ENCODE data around the gene ACE2. TPM values are rescaled to one million over a fixed set of nuclear protein-coding genes. Genes with fewer than 3 reads are reported as not detected.

ACE2 gene
- total and polyA plus RNA-seq, 2 of the 8 experiments (the other 6 are each of a cell fraction or from before 2014, with no cell fraction given) = 0.06 TPM; not detected in 1

- no peaks in the 10 kb centered on the region for H3K36me3 ChIP-seq (ENCODE audit: control insufficient read depth in 2 of 4, insufficient read depth in 4 of 4, low read length in 3 of 4)
- TF ChIP-seq SP4 (IDR thresholded peaks at IDR 0.05; ENCODE audit: low read length) (no peak), CTCF (IDR thresholded peaks at IDR 0.05; ENCODE audit: control extremely low read depth in 1 of 3, insufficient read depth in 1 of 3, low read depth in 1 of 3, low read length in 3 of 3) (peak in 1 of 3 experiments; percentile 19; a peak in 1 of 4 replicates), RBBP5 (IDR thresholded peaks at IDR 0.05; ENCODE audit: borderline replicate concordance, low read depth, low read length) (no peak), MAX (IDR thresholded peaks at IDR 0.05) (no peak)
- no peaks in the 10 kb centered on the region for H3K79me1 ChIP-seq (ENCODE audit: low read depth, low read length)
- no peak overlapping the region for H4K91ac ChIP-seq (replicated peaks; ENCODE audit: insufficient read length, low read length)
- CTCF ChIA-PET (ENCODE audit: partially characterized antibody) = interaction anchor here (0.6 to 2.4 kb wide), 3 partner anchors 13 to 1297 kb away, joined by 3 to 10 read pairs (median 4); no protein-coding TSS in a partner anchor
- no peak overlapping the region for H3K27ac ChIP-seq (ENCODE audit: low read depth, low read length)
- POLR2A ChIA-PET (ENCODE audit: partially characterized antibody) = no interaction called here
- H4K8ac ChIP-seq (ENCODE audit: extremely low read depth, insufficient read depth, low read length) = no peak overlapping the region
- 69% methylated on average over 1 of the region's 1 CpG; no CpG with 5 or more reads in 1 of the 2 experiments for WGBS, 2 experiments (ENCODE audit: extremely low coverage in 1 of 2, insufficient coverage in 1 of 2, insufficient read length in 1 of 2, insufficient replicate concordance in 2 of 2, low coverage in 1 of 2, low lambda C conversion rate in 2 of 2, missing lambda C conversion rate in 1 of 2)
- no peak overlapping the region for H2AK5ac ChIP-seq (ENCODE audit: low read depth, low read length)
- 0 out of 7 replicates have a peak, but pooled peaks cover 0 to 3% (median 0%) of the 10 kb centered on the region in 4 experiments for H3K4me1 ChIP-seq (replicated peaks in 1 of 4; ENCODE audit: control insufficient read depth in 3 of 4, insufficient read depth in 4 of 4, low read length in 3 of 4)
- no peaks in the 10 kb centered on the region for H3K79me2 ChIP-seq (ENCODE audit: control insufficient read depth in 1 of 2, insufficient read depth in 2 of 2, low read length in 2 of 2)
- H3K23ac ChIP-seq (ENCODE audit: insufficient read length) = no peak overlapping the region
- H4K20me1 ChIP-seq (replicated peaks in 1 of 2; ENCODE audit: control insufficient read depth in 1 of 2, insufficient read depth in 2 of 2, low read length in 2 of 2) = no peaks in the 10 kb centered on the region
- H3K18ac ChIP-seq (ENCODE audit: extremely low read depth, low read length) = no peak overlapping the region
- no peak overlapping the region for H2BK5ac ChIP-seq (ENCODE audit: low read depth, low read length)
- no peak overlapping the region for H3K14ac ChIP-seq (ENCODE audit: insufficient read length)
- H2BK120ac ChIP-seq (replicated peaks; ENCODE audit: low read depth, low read length) = no peak overlapping the region
- H3K4ac ChIP-seq (replicated peaks; ENCODE audit: insufficient read length, low read depth, low read length) = no peak overlapping the region
- no peak overlapping the region for H2BK12ac ChIP-seq (ENCODE audit: low read depth, low read length)
- no peak overlapping the region for H3K4me3 ChIP-seq (ENCODE audit: extremely low read depth in 1 of 4, insufficient read depth in 2 of 4, low read depth in 3 of 4, low read length in 4 of 4)
- no peak overlapping the region for H3K4me2 ChIP-seq (ENCODE audit: insufficient read depth in 1 of 2, low read depth in 2 of 2, low read length in 2 of 2)
- no peak overlapping the region for H2BK20ac ChIP-seq (ENCODE audit: low read length)
- DNase-seq (ENCODE audit: low read depth in 1 of 2, low spot score in 2 of 2) (no peak), FAIRE-seq (no peak)
- no peak overlapping the region for H2AFZ ChIP-seq (ENCODE audit: low read length)
- no peak overlapping the region for H2BK15ac ChIP-seq (ENCODE audit: low read length)
- no peaks in the 10 kb centered on the region for H3K27me3 ChIP-seq (replicated peaks in 1 of 4; ENCODE audit: control insufficient read depth in 3 of 4, extremely low read depth in 1 of 4, insufficient read depth in 3 of 4, low read length in 3 of 4)
- H3K9ac ChIP-seq (replicated peaks in 1 of 4; ENCODE audit: extremely low read depth in 1 of 4, low read depth in 3 of 4, low read length in 3 of 4) = no peak overlapping the region
- H3K56ac ChIP-seq (replicated peaks; ENCODE audit: insufficient read length, low read depth, low read length) = no peak overlapping the region
- H4K5ac ChIP-seq (ENCODE audit: insufficient read length, low read depth, low read length) = no peak overlapping the region
- no peaks in the 10 kb centered on the region for H3K23me2 ChIP-seq (ENCODE audit: low read depth, low read length)
- H3K9me3 ChIP-seq (ENCODE audit: insufficient read depth in 2 of 2, low read depth in 1 of 2, low read length in 1 of 2) = no peaks in the 10 kb centered on the region
Observed at GRCh38 chrX:15566244-15566643, 34.5 kb downstream of the ACE2 start.
